GM19240 (cell line): ENCODE results near the gene THSD4.
"Not testable (repeated sequence)": the region's sequence is repeated elsewhere in the genome, so short reads cannot be mapped to it uniquely, and the experiment has no call there.

Experiments used
- DNase-seq: peaks from one replicate; pipeline ENCODE4 v3.0.0; 2011; ENCODE audit warnings: low spot score; ENCODE audit not compliant: insufficient read length

The THSD4 gene

DNA sequence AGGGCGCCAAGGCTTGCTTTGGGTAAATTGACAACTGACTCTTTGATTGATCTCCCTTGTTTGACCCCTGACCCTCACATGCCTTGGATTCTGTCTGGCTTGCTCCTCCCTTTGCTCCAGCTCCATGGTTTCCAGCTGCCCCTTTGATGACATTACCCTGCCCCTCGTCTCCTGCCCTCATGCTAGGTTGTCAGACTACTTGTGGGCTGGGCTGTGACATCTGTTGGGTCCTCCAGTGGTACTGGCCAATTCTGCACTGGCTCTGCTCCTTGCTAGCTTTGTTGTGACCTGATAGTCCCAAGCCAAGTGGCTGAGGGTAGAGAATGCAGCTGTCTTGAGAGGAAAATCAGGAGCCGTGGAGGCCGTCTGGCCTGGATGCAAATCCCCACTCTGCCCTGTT, 6.2 kb downstream of the THSD4 start:
- no peak for DNase-seq

DNA sequence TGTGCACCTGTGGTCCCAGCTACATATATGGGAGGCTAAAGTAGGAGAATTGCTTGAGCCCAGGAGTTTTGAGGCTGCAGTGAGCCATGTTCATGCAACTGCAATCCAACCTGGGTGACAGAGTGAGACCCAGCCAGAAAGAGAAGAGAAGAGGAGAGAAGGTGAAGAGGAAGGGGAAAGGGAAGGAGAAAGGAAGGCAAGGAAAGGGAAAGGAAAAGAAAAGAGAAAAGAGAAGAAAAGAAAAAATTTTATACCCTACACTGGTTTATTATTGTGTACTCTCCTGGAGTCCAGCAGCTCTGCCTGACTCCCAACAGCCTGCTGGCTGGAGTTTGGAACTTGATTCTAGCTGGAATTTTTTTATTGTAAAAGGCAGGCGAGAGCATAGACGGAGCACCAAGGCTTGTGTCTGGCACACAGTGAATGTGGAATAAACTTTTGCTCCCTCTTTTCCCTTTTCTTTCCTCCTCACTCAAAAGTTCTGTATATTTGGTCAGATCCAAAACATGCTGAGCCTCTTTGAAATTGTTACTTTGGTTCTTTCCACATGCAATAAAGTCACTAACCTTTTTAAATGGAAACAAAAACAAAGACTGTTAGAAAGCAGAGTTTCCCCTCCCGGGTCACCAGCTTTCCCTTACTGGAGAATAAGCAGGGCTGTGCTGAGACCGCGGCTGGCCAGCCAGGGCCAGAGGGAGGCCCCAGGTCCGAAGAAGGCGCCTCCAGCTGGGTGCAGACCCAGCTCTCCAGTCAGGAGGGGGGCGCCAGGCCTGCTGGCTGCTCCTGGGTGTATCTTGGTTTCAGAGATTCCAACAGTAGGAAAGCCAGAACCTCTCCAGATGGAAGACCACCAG, 9.9 kb downstream of the THSD4 start:
- DNase-seq, result no peak

DNA sequence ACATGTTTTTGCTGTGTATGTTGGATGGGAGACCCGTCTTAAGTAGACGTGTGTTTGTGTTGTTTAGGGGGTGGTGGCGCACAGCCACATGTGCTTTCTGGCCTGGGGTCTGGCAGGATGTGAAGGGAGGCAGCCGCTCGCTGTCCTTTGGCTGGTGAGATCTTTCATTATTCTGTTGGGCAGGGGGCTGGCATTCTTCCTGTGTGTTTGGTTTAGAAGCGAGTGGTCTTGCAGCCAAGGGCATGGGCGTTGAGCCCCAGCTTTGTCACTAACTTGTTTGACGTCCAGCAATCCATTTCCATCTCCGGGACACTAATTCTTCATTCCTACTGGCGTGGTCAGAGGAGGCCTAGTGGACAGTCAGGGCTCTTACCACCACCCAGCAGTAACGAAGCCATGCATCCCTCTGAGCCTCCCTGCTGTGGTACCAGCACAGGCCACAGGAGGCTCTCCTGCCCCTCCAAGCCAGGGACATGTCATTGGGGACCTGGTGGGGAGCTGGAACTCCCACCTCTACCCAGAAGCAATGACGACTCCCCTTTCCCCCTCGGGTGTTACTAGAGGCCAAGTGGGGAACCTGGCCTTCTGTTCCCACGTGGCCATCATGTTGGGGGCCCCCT, 10.7 kb downstream of the THSD4 start:
- DNase-seq, result no peak

DNA sequence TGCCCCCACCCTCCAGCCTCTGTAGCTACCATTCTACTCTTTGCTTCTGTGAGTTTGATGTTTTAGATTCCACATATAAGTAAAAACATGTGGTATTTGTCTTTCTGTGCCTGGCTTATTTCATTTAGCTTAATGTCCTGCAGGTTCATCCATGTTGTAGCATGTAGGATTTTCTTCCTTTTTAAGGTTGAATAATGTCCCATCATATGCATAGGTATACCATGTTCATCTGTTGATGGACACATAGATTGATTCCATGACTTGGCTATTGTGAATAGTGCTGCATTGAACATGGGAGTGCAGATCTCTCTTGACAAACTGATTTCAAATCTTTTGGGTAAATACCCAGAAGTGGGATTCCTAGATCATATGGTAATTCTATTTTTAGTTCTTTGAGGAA, 11.8 kb downstream of the THSD4 start:
- DNase-seq, result no peak

DNA sequence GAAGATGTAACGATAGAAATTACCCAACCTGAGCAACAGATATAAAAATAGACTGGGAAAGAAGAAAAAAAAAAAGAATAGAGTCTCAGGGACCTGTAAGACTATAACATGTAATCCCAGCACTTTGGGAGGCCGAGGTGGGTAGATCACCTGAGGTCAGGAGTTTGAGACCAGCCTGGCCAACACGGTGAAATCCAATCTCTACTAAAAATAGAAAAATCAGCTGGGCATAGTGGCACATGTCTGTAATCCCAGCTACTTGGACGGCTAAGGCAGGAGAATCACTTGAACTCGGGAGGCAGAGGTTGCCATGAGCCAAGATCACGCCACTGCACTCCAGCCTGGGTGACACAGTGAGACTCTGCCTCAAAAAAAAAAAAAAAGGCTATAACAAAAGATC, 12.9 kb downstream of the THSD4 start:
- not testable (repeated sequence) for DNase-seq

DNA sequence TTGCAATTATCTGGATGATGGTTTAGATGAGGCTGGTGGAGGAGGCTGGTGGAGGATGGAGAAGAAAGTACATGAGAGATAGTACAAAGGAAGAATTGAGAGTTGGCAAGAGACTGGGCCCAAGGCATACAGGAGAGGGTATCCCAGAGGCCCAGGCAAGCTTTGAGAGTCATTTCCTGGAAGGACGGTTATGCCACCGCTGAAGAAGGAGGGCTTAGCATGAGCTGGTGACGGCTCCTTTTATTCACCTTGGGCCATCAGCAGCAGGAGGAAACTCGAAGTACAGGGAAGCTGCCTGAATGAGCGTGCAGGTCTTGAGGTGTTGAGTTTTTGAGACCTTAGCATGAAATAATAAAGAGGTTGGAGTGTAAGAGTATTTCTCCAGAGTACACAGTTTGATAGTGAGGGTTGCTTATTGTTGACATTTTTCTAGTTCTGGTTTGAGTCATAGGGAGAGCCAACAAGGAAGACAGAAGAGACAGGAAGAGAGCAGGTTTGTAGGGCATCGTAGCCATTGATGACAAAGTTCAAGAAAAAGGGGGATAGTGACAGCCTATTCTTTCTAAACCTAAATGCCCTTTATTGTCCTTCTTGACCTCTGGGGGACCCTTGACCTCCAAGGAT, 13.8 kb downstream of the THSD4 start:
- DNase-seq, result no peak

DNA sequence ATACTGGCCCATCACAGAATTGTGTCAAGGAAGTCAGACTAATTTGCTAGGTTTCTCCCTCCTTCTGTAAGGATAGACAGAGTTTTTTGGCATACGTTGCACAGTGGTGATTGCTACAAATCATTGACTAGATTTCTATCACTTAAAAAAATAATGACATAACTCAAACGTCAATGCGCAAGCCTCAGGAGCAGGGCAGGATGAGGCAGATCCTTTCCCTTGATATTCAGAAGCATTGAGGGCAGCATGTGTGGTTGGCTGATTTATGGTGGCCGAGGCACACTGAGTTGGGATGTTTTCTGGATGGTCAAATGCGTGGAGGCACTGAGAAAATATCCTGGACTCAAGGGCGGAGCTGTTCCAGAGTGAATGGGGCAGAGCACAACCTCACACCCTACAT, 14.4 kb downstream of the THSD4 start:
- DNase-seq, result no peak

DNA sequence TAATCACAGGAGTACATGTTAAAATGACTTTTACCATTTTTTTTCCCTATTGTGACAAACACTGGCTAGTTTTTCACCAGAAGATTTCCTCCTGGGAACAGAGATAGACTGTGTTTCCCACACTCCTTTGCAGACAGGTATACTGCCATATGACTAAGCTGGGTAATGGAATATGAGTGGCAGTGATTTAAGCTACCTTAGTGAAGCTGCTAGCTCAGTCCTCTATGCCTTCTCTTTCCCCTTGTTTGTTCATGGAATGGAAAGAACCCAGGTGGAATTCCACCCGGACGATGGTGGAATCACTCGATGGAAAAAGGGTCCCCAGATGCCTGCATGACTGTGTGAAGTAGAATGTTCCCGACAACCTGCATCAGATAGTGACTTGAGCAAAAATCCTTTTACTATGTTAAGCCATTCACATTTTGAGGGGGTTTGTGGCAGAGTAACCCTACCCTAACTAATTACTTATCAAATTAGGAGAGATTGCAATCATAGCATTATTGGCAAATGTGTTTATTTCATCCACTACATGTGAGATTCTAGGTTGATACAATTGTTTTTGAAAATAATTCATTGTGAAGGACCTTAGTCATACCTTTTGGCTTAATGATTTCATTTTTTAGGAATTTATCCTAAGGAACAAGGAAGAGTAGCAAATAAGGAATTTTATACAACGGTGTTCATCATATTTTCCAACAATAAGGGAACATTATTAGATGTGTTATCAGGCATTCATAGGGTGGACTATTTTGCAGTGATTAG, 16.5 kb downstream of the THSD4 start:
- no peak for DNase-seq

DNA sequence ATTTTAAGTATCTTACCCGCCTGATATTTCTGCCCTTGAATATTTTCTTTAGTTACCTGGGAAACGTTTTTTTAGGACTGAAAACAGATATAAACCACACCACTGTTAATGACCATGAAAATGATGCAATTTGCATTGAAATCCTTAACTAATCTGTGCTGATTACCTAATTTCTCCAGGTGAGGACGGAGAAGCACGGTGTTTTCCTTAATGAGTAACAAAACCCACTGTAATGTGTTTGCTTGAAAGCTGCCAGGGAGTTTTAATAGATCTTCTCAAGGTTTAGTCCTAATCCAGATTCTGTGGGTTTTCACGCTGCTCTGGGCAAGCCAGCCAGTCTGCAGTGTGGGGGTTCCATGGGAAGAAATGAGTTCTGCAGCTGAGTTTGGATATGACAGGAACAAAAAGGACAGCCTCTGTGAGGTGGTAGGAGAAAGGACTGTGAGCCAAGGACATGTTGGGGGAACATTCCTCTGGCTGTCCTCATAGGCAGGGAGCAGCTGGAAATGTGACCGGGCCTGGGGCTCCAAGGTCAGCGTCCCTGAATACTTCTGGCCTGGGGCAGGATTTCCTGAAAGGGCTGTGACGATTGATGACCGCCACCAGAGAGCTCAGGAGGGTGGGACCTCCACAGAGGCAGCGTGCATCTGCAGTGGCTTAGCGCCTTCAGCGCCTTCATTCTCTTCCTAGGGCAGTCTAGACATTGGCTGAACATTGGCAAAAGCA, 18.6 kb downstream of the THSD4 start:
- no peak for DNase-seq

DNA sequence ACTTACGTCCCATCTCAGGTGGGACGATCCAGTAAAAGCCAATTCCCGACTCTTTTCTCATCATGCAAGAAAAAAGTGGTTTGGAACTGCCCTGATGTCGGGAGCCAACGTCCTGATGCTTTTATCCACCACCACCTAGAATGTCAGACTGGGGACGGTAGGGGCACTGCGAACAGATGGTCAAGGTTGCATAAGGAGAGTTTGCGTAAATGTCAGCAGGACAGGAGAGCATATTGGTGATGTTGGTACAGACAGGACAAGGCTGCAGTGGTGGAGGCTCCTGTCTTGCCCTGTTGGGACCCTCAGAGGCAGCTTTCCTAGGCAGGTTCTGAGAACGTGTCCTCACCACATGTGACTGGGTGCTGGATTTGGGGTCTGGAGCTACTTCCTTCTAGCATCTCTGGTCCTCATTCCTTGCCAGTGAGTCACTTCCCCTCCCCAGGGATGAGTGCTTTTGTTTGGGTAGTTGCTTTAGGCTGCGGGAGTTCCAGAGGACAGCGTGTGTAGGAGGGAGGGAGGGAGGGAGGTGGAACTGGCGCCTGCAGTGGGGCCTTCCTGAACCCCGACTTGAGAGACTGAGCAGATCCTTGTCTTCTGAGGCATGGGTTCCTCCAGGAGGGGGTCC, 21.0 kb downstream of the THSD4 start:
- DNase-seq, result no peak

DNA sequence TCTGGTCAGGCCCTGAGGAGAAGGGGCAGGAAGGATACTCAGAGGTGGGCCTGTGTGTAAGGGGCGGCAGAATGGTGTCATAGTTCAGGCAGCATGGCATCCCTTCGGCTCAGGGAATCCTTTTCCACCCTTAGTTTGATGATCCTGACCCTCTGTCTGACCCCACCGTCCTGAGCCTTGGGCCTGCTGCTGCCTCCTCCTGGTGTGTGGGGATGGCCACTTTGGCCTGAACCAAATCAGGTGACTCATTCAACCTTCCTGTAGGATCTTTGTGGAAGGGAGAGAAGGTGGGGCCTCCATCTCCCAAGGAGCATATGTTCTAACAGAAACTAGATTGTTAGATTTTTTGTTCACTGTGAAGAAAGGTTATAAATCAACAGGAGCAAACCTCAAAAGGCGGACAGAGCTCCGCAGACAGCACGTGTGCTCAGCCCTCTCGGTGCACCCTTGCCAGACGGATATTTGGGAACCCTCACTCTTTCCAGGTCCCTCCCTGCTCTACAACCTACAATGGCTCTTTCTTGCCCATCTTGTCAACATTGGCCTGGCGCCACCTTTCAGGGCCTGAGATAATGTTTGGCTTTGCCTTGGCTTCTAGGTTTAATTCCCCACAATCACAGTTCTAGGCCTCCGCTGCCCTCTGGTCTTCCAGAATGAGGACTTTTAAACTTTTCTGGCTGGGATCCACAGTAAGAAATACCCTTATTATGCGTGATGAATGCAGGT, 21.7 kb downstream of the THSD4 start:
- no peak for DNase-seq

DNA sequence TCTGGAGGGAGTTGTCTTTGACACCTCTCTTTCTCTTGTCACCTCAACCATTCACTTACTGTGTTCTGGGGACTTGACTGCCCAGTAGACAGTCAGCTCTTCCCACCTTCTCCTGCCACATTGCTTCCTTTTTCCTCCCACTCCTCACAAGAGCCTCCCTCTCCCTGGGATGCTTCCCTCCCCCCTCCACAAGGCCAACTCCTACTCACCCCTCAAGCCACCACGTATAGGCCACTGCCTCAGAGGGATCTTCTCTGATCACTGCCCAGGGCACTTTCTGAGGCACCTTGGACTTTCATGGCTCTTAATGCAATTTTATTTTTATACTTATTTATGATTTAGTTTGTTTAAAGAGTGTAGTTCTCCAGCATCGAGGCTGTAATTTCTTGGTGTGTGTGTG, 23.2 kb downstream of the THSD4 start:
- DNase-seq, result no peak

DNA sequence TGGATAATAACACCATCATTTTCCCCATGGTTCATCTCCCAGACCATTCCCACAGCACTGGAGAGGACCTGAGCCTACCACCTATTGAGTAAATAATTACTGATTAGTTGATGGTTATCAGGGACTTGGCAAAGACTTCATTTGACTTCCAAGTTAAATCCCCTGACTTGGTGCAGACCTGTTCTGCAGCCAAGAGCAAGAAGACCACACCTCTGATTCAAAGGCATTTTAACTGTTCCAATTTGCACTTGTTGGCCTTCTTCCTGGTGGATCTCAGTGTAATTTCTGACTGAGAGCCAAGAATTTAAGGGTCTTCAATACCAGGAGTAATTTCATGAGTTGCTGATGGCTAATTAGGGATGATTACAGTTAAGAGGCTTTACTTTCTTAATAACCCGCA, 24.0 kb downstream of the THSD4 start:
- DNase-seq, result no peak

DNA sequence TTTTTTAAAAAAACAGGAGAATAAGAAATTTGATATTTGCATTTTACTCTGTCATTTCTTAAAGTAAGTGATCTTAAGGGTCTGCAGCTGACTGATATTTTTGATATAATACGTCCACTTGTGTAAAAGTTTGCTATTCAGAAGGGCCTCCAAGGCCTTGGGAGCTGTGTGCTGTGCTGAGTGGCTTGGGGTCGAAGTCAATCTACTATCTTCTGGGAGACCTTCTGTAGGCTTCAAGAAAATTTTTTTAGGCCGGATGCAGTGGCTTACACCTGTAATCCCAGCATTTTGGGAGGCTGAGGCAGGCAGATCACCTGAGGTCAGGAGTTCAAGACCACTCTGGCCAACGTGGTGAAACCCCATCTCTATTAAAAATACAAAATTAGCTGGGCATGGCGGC, 26.3 kb downstream of the THSD4 start:
- DNase-seq, result no peak

DNA sequence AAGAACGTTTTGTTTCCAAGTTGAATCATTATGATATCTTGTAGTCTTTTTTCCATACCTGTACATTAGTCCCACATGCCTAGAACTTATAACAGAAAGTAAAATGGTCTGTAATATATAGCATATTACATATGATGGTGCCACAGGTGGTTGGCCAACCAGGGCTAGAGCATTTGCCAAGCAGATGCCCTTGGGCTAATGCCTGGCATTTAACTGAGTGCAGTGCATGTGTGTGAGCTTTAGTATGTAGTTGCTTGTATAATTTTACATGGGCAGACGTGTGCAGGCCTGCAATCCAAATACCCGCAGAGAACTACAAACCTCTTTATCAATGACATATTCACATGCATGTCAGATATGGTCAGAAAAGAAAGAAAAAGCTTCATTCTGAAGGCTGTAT, 27.5 kb downstream of the THSD4 start:
- DNase-seq, result no peak

DNA sequence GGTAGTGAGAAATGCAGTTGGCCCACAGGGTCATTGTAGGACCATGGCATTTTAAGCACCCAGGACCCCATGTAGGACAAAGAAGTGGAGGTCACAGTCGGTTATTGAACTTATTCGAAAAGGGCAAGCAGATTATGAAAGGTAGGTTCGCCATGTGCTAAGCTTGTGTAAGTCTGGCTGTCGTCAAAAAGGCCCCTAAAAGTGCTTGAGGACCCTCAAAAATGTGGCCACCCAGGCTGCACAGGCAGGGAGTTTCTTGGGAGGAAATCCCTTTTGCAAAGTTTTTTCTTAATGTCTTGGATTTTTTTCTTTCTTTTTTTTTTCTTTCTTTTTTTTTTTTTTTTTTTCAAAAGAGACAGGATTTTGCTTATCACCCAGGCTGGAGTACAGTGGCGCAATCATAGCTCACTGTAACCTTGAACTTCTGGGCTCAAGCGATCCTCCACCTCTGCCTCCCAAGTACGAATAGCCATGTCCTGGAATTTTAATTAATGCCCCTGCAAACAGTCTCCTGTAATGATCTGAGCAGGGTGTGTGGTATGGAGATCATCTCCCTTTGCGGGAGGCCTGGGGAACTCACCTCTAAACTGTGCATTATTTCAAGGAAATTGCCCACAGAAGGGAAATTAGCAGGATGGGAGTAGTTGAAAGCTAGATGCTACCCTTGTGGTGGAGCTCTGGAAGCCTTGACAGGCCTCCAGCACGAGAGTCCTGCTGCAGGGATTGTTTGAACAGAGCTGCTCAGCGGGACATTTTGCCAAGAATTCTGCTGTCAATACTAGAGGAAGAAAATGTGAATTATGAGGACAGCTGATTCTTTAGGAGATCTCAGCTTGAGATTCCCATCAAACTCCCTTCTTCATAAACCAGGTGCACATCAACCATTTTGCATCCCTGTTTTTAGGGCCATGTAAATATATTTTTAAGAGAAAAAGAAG, 28.4 kb downstream of the THSD4 start:
- no peak for DNase-seq

DNA sequence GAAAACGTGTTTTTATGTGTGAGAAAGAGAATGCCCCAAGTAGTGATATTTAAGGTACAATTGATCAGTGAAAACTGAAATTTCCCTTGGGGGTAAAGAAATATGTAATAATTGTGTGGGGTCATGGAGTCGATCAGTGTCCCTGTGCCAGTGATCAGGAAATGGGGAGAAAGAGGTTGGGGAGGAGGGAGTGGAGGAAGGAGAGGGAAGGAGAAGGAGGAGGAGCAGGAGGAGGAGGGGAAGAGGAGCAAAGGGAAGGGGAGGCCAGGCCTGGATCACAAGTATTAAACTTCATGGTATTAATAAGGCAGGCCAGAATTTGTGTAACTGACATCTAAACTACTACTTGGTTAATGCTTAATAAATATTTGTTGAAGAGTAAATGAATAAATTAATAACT, 30.4 kb downstream of the THSD4 start:
- no peak for DNase-seq

DNA sequence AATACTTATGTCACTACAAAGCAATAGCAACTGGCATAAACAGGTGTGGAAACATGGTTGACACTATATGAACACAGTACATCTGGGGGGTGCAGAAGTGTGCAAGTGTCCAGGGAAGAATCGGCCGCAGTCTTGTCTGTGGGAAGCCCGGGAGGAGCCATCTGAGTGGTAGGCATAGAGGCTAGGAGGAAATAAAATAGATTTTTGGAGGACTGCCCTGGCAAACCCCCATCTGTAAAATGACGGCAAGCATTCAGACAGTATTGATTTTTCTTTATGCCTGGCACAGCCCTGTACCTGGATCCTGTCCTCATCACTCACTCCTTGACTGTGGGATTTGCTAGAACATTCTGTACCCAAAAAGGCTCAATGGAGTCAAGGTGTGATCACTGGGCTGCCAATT, 31.3 kb downstream of the THSD4 start:
- no peak for DNase-seq

DNA sequence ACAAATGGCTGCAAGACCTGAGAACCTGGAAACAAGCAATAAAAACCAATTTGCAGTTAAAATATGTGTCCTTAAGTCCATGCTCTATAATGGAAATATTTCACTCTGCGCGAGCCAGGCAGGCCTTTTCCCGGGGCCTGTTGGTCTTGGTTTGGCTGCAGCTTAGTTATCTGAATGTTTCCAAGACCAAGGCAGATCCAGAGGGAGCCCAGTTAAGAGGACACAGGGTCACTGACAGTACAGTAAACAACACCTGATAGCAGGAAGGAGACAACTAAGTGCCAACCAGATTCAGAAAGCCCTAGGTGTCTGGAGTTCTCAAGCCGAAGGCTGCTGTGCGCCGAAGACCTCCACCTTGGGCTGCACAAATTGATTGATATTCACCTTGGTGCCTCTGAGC, 32.8 kb downstream of the THSD4 start:
- DNase-seq, result no peak
